CD14-positive monocyte (primary cell): ENCODE data around the gene TOMM40. TPM values are rescaled to one million over a fixed set of nuclear protein-coding genes. Genes with fewer than 3 reads are reported as not detected.

ENCODE experiments used
- DNase-seq, 3 donors: peaks; one replicate each; pipeline ENCODE4 v3.0.0-alpha.2; 2011 to 2022
- H2AFZ ChIP-seq: 2 replicates; pipeline ENCODE4 v1.6.0; 2012; ENCODE audit warnings: mild to moderate bottlenecking, low read depth, low read length, inconsistent platforms; ENCODE audit not compliant: insufficient read depth, poor library complexity, severe bottlenecking
- H3K27ac ChIP-seq, 2 donors: 1 replicate in 1 of 2; 2 replicates in 1 of 2; pipeline ENCODE4 v1.5.1; 2012 to 2013; ENCODE audit warnings: low read length in 2 of 2, control low read depth in 1 of 2, inconsistent platforms in 1 of 2, low read depth in 1 of 2, mild to moderate bottlenecking in 1 of 2
- H3K27me3 ChIP-seq, 2 donors: one replicate each; pipeline versions ENCODE4 v1.6.0 to v1.6.1; 2011 to 2013; ENCODE audit warnings: low read length in 2 of 2; ENCODE audit not compliant: control insufficient read depth in 2 of 2, insufficient read depth in 2 of 2
- H3K36me3 ChIP-seq, 2 donors: replicated peaks in 1 of 2; 1 replicate in 1 of 2; 2 replicates in 1 of 2; pipeline versions ENCODE4 v1.5.1 to v1.6.1; 2012 to 2013; ENCODE audit warnings: low read length in 2 of 2, control low read depth in 1 of 2, inconsistent platforms in 1 of 2, mild to moderate bottlenecking in 1 of 2; ENCODE audit not compliant: insufficient read depth in 2 of 2, control insufficient read depth in 1 of 2
- H3K4me1 ChIP-seq, 2 donors: 1 replicate in 1 of 2; 2 replicates in 1 of 2; pipeline versions ENCODE4 v1.5.1 to v1.6.1; 2012 to 2013; ENCODE audit warnings: low read length in 2 of 2, control low read depth in 1 of 2, inconsistent platforms in 1 of 2, mild to moderate bottlenecking in 1 of 2, moderate library complexity in 1 of 2; ENCODE audit not compliant: insufficient read depth in 2 of 2, control insufficient read depth in 1 of 2
- H3K4me2 ChIP-seq: replicated peaks from 2 replicates; pipeline ENCODE3; 2012; ENCODE audit warnings: low read length, moderate library complexity, mild to moderate bottlenecking; ENCODE audit not compliant: poor library complexity, severe bottlenecking; ENCODE audit errors: extremely low read depth
- H3K4me3 ChIP-seq, 3 experiments: fragments of 200-600 bp in 1 of 3; sonication (generic) in 1 of 3; replicated peaks in 1 of 3; 1 replicate in 2 of 3; 2 replicates in 1 of 3; pipeline ENCODE4 v1.5.1; 2011 to 2013; ENCODE audit warnings: low read length in 3 of 3, mild to moderate bottlenecking in 3 of 3, control low read depth in 2 of 3, low read depth in 2 of 3, inconsistent platforms in 1 of 3, moderate library complexity in 1 of 3
- H3K79me2 ChIP-seq: 2 replicates; pipeline ENCODE4 v1.6.0; 2012; ENCODE audit warnings: mild to moderate bottlenecking, control low read depth, inconsistent platforms, low read length, moderate library complexity; ENCODE audit not compliant: insufficient read depth
- H3K9ac ChIP-seq: 2 replicates; pipeline ENCODE4 v1.6.0; 2017; ENCODE audit warnings: low read length, mild to moderate bottlenecking; ENCODE audit not compliant: insufficient read depth, poor library complexity, severe bottlenecking
- H3K9me3 ChIP-seq, 2 donors: replicated peaks in 1 of 2; 1 replicate in 1 of 2; 2 replicates in 1 of 2; pipeline versions ENCODE4 v1.5.1 to v1.6.1; 2012 to 2013; ENCODE audit warnings: low read length in 2 of 2, control low read depth in 1 of 2; ENCODE audit not compliant: control insufficient read depth in 1 of 2, insufficient read depth in 1 of 2
- H4K20me1 ChIP-seq: 2 replicates; pipeline ENCODE4 v1.6.0; 2012; ENCODE audit warnings: mild to moderate bottlenecking, low read length, control low read depth, moderate library complexity; ENCODE audit not compliant: insufficient read depth
- H3K27ac Mint-ChIP-seq, 7 donors: one replicate each; pipeline ENCODE4 v1.8.0; 2020; ENCODE audit warnings: mild to moderate bottlenecking in 7 of 7, mixed read lengths in 7 of 7, moderate library complexity in 6 of 7, inconsistent platforms in 2 of 7
- H3K27me3 Mint-ChIP-seq, 3 donors: one replicate each; pipeline ENCODE4 v1.8.0; 2021 to 2022; ENCODE audit warnings: low read depth in 3 of 3, mild to moderate bottlenecking in 3 of 3, mixed read lengths in 3 of 3, moderate library complexity in 3 of 3, inconsistent platforms in 1 of 3
- H3K36me3 Mint-ChIP-seq, 2 donors: one replicate each; pipeline ENCODE4 v1.8.0; 2020; ENCODE audit warnings: mixed read lengths in 2 of 2, inconsistent platforms in 1 of 2, mild to moderate bottlenecking in 1 of 2
- H3K4me1 Mint-ChIP-seq: one replicate; pipeline ENCODE4 v1.8.0; 2020; ENCODE audit warnings: mild to moderate bottlenecking, mixed read lengths
- H3K4me3 Mint-ChIP-seq, 2 donors: one replicate each; pipeline ENCODE4 v1.8.0; 2020; ENCODE audit warnings: mild to moderate bottlenecking in 2 of 2, mixed read lengths in 2 of 2, moderate library complexity in 1 of 2
- H3K9me3 Mint-ChIP-seq, 7 donors: one replicate each; pipeline ENCODE4 v1.8.0; 2020 to 2022; ENCODE audit warnings: mixed read lengths in 7 of 7, mild to moderate bottlenecking in 6 of 7, moderate library complexity in 6 of 7, inconsistent platforms in 2 of 7
- CTCF ChIP-seq: fragments of 200-600 bp; IDR thresholded peaks from one replicate; pipeline ENCODE4 v1.8.0; 2022; ENCODE audit warnings: antibody characterized with exemption, mild to moderate bottlenecking
- WGBS: methylation state at CpG from one replicate; pipeline ENCODE4 v1.1.5; 2013; ENCODE audit warnings: missing lambda C conversion rate; ENCODE audit not compliant: insufficient coverage; 5-methylcytosine and 5-hydroxymethylcytosine counted together
- intact Hi-C, 2 donors: fragments of 100-400 bp; cut with micrococcal nuclease; formaldehyde crosslinking; loops; one replicate each; pipeline versions ENCODE4 v1.15.0 to v1.15.1; 2023
- polyA plus RNA-seq, 3 donors: library from polyadenylated mRNA; depleted of rRNA in 1 of 3; unstranded in 2 of 3; stranded (reverse) in 1 of 3; fragments of 300-500 nt in 2 of 3; fragments of >200 nt in 1 of 3; fragmentation: Illumina TruSeq in 2 of 3; gene quantifications; 1 replicate in 2 of 3; 2 replicates in 1 of 3; pipeline ENCODE4 v1.2.3, GENCODE V29; 2012 to 2021

Gene TOMM40
- polyA plus RNA-seq, 3 donors = 15.0 to 25.4 (median 16.4) TPM

GRCh38 chr19:44894052-44894400 lies 3.0 kb downstream of the TOMM40 start:
- Histone ChIP-seq H4K20me1 (peaks cover 14% of the 10 kb centered on the region), H3K27ac (no peak overlapping the region), H3K4me2 (no peak overlapping the region), H3K4me1 (peaks cover 20 to 25% of the 10 kb centered on the region in 2 donors), H3K36me3 (peaks cover 51 to 57% of the 10 kb centered on the region in 2 donors), H3K79me2 (peaks cover 22% of the 10 kb centered on the region), H3K27me3 (no peaks in the 10 kb centered on the region), H2AFZ (no peak overlapping the region), H3K9ac (no peak overlapping the region), H3K4me3 (no peak overlapping the region), H3K9me3 (no peaks in the 10 kb centered on the region)
- peaks cover 0 to 2% (median 0%) of the 10 kb centered on the region in 7 donors for H3K9me3 Mint-ChIP-seq
- peak overlapping the region in 3 of 7 donors; percentile 2 to 37 (median 5) for H3K27ac Mint-ChIP-seq
- no peak for TF ChIP-seq CTCF
- H3K27me3 Mint-ChIP-seq = no peaks in the 10 kb centered on the region
- no peak overlapping the region for H3K4me3 Mint-ChIP-seq
- DNase-seq = no peak
- peaks cover 53 to 60% of the 10 kb centered on the region in 2 donors for H3K36me3 Mint-ChIP-seq
- 100% methylated on average over 1 of the region's 6 CpGs for WGBS
- intact Hi-C loops = no loop called here
- peaks cover 24% of the 10 kb centered on the region for H3K4me1 Mint-ChIP-seq

GRCh38 chr19:44894946-44895345 lies 3.9 kb downstream of the TOMM40 start:
- 95% methylated on average over 9 of the region's 9 CpGs for WGBS
- Mint-ChIP-seq H3K9me3 (peaks cover 0 to 2% (median 0%) of the 10 kb centered on the region in 7 donors), H3K4me3 (no peak overlapping the region), H3K27me3 (no peaks in the 10 kb centered on the region), H3K4me1 (peaks cover 20% of the 10 kb centered on the region), H3K27ac (peak overlapping the region in 2 of 7 donors; percentile 41 to 51), H3K36me3 (peaks cover 57 to 69% of the 10 kb centered on the region in 2 donors)
- Histone ChIP-seq H3K79me2 (peaks cover 22% of the 10 kb centered on the region), H3K27ac (no peak overlapping the region), H3K4me2 (no peak overlapping the region), H3K9me3 (no peaks in the 10 kb centered on the region), H3K4me3 (no peak overlapping the region), H2AFZ (no peak overlapping the region), H3K27me3 (no peaks in the 10 kb centered on the region), H4K20me1 (peaks cover 14% of the 10 kb centered on the region), H3K36me3 (peaks cover 53 to 66% of the 10 kb centered on the region in 2 donors), H3K9ac (no peak overlapping the region), H3K4me1 (peaks cover 14 to 20% of the 10 kb centered on the region in 2 donors)
- TF ChIP-seq CTCF = no peak
- intact Hi-C loops = no loop called here
- DNase-seq = no peak
